H54 (cell line): ENCODE results near the gene IL1A.

ENCODE experiments used
- DNase-seq: peaks from one replicate; pipeline ENCODE4 v3.0.0; 2011; ENCODE audit warnings: low spot score, mixed read lengths; ENCODE audit not compliant: insufficient read length
- FAIRE-seq: peaks from 3 replicates; lab custom pipeline; 2011; peaks lifted over from hg19 to GRCh38; lab: Jason Lieb, UNC
- POLR2A ChIP-seq: IDR thresholded peaks from 2 replicates; pipeline ENCODE4 v1.6.1; 2011; ENCODE audit warnings: low read depth, mild to moderate bottlenecking, low read length

IL1A gene

DNA sequence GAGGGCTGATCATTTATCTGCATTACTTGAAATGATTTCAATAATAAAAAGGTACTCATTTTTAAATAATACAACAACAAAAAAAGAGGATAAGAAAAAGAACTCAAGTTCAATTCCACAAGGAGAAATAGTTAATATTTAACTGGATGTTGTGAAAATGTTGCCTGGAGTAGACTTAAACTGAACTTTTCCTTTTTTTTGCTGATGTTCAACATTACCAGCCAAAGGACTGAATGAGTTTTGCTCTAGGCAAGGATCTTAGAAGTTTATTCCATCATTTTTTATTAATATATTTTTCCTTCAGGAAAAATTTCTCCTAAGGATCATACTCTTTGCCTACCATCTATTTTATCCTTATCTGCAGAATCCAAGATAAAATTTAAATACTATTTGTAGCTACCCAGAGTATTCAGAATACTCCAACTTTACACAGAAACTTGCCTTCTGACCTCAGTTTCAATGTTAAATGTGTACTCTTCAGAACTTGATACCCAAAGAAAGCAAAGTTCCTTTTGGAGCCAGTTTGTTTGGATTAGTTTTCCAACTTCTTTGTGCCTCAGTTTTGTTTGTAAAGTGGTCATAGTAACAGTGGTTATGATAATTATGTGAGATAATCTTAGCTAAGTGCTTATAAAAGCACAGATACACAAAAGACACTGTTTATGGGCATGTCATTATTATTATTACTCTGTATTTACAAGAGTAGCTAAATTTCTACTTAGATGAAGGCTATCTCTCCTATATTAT is 32.7 kb downstream of the IL1A start:
- TF ChIP-seq POLR2A, result no peak
- DNase-seq (no peak), FAIRE-seq (no peak)

DNA sequence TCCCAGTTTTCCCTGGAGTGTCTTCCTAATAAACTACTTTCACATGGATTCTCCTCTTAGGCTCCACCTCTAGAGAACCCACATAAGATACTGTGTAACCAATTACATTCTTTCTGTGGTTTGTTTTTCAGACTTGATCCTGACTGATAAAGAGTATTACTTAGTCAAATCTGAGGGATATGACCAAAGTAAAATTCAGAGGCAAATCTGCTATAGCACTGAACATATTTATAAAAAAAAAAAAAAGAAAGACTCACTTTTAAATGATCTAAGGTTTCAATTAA is 33.8 kb downstream of the IL1A start:
- FAIRE-seq (no peak), DNase-seq (no peak)
- no peak for TF ChIP-seq POLR2A

- peak; percentile 91 for FAIRE-seq
- peak; percentile 59 for DNase-seq
- no peak for TF ChIP-seq POLR2A
Measured at GRCh38 chr2:112749755-112750559, 34.3 kb downstream of the IL1A start.

DNA sequence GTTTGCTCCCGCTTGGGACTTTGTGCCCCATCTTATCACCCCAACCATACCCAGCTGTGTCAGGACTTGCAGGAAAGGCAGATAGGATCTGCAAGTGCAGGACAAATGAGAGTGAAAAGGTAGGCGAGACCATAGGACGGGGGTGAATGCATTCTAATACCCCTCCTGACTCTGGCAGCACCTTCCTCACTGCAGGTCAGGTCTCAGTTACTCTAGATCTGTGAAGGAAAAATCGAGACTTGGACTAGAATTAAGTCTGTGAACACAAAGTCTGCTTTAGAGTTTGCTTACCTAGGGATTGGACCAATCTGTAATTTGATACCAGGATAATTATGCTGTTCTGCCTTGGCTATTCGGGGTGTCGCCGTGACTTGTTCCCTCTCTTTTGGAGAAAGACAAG is 43.8 kb downstream of the IL1A start:
- DNase-seq, result no peak
- no peak for FAIRE-seq
- TF ChIP-seq POLR2A, result no peak

- no peak for TF ChIP-seq POLR2A
- FAIRE-seq (no peak), DNase-seq (no peak)
Measured at GRCh38 chr2:112737542-112738232, 46.6 kb downstream of the IL1A start.

DNA sequence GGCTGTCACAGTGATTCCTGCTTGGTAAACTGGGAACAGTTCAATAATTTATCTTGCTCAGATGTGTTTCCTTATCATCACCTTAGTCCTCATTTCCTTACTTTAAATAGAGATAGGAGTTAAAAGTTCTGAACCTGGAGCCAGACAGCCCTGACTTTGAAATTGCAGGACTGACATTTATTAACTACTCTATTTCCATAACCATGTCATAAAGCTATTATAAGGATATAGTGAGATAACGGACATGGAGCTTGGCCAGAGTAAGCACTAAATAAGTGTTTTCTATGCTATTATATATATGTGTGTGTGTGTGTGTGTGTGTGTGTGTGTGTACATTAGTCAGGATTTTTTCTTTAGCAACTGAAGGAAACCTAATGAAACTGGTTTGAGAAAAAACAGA is 50.4 kb downstream of the IL1A start:
- FAIRE-seq (no peak), DNase-seq (no peak)
- TF ChIP-seq POLR2A, result no peak

- DNase-seq (no peak), FAIRE-seq (no peak)
- no peak for TF ChIP-seq POLR2A
Measured at GRCh38 chr2:112733456-112733855, 50.8 kb downstream of the IL1A start.

GRCh38 chr2:112731479-112731878 is 52.8 kb downstream of the IL1A start:
- TF ChIP-seq POLR2A, result no peak

GRCh38 chr2:112730791-112731190 is 53.5 kb downstream of the IL1A start:
- no peak for DNase-seq
- FAIRE-seq, result no peak
- TF ChIP-seq POLR2A, result no peak

More at GRCh38 chr2:112731479-112731878, 52.8 kb downstream of the IL1A start:
- DNase-seq (no peak), FAIRE-seq (no peak)

DNA sequence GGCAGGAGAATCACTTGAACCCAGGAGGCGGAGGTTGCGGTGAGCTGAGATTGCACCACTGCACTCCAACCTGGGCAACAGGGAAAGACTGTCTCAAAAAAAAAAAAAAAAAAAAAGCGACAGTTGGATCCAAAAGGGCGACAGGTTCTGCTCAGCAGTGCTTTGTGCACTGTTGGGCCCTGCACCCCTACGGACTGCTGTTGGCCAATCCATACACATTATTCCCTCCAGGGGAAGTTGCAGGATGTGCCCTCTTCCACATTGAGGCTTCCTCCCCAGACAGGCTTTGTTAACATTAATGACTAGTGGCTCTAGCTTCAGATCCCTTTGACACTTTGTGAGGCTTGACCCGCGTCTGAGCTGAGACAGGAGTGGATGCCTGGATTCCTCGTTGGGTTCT is 54.1 kb downstream of the IL1A start:
- no peak for DNase-seq
- TF ChIP-seq POLR2A, result no peak
- FAIRE-seq, result no peak

GRCh38 chr2:112728378-112729175 is 55.7 kb downstream of the IL1A start:
- no peak for FAIRE-seq

DNA sequence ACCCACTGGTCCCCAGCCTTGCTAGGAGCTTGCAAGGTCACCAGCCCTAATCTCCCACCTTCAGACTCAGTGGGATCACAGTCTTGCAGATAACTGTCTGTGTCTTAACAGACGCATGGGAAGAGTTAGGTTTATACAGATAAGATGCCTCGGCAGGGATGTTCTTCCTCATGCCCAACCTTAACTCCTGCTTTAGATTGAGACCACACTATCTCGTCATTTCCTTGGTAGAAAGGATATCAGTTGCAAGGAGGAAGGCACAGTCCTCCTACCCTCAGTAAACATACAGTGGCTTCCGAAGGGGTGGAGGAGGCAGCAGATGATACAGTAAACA is 56.3 kb downstream of the IL1A start:
- TF ChIP-seq POLR2A, result no peak
- FAIRE-seq (no peak), DNase-seq (no peak)

More at GRCh38 chr2:112728378-112729175, 55.7 kb downstream of the IL1A start:
- no peak for TF ChIP-seq POLR2A
- DNase-seq, result no peak

GRCh38 chr2:112727276-112728028 is 56.8 kb downstream of the IL1A start:
- DNase-seq, result no peak
- TF ChIP-seq POLR2A, result no peak
- no peak for FAIRE-seq
